GM06990 (cell line): ENCODE results near the gene CSNK2A3.

ENCODE experiments used
- DNase-seq: peaks from one replicate; pipeline ENCODE4 v3.0.0-alpha.2; 2011; ENCODE audit not compliant: insufficient read length; ENCODE audit errors: extremely low read depth
- H3K27me3 ChIP-seq: replicated peaks from 2 replicates; pipeline ENCODE4 v1.6.0; 2011; ENCODE audit warnings: low read length; ENCODE audit not compliant: control insufficient read depth, insufficient read depth
- H3K36me3 ChIP-seq: 2 replicates; pipeline ENCODE4 v1.5.1; 2011; ENCODE audit warnings: low read length; ENCODE audit not compliant: control insufficient read depth, insufficient read depth
- H3K4me3 ChIP-seq: replicated peaks from 2 replicates; pipeline ENCODE4 v1.5.1; 2011; ENCODE audit warnings: low read depth, mild to moderate bottlenecking, control low read depth, low read length
- TF ChIP-seq, protein P1 (sequence below): IDR thresholded peaks from 2 replicates; pipeline ENCODE4 v1.5.1; 2011; ENCODE audit warnings: low read length, control low read depth, mild to moderate bottlenecking, inconsistent platforms; ENCODE audit not compliant: insufficient read depth, poor library complexity, severe bottlenecking

The CSNK2A3 gene

DNA sequence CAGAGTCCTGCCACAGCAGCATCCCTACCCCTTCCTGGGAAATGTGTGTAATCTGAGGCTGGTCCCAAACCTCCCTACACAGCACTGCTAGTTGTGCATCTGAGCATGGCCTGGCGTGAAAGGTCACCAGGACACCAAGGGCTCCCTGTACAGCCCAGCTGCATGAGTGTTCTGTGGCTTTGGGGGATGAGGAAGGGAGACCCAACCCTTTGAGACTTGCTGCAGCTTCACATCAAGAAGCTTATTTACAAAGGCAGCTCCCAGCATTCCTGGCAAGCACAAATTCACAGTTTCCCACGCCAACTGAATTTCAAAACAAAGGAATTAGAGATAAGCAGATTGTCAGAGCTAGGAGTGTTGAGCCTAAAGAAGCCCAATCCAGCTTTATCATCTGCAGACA is 32.2 kb downstream of the CSNK2A3 start:
- TF ChIP-seq, protein P1, sequence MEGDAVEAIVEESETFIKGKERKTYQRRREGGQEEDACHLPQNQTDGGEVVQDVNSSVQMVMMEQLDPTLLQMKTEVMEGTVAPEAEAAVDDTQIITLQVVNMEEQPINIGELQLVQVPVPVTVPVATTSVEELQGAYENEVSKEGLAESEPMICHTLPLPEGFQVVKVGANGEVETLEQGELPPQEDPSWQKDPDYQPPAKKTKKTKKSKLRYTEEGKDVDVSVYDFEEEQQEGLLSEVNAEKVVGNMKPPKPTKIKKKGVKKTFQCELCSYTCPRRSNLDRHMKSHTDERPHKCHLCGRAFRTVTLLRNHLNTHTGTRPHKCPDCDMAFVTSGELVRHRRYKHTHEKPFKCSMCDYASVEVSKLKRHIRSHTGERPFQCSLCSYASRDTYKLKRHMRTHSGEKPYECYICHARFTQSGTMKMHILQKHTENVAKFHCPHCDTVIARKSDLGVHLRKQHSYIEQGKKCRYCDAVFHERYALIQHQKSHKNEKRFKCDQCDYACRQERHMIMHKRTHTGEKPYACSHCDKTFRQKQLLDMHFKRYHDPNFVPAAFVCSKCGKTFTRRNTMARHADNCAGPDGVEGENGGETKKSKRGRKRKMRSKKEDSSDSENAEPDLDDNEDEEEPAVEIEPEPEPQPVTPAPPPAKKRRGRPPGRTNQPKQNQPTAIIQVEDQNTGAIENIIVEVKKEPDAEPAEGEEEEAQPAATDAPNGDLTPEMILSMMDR: no peak
- H3K36me3 ChIP-seq: no peaks in the 10 kb centered on the region
- no peak overlapping the region for H3K4me3 ChIP-seq
- no peaks in the 10 kb centered on the region for H3K27me3 ChIP-seq
- DNase-seq: no peak

DNA sequence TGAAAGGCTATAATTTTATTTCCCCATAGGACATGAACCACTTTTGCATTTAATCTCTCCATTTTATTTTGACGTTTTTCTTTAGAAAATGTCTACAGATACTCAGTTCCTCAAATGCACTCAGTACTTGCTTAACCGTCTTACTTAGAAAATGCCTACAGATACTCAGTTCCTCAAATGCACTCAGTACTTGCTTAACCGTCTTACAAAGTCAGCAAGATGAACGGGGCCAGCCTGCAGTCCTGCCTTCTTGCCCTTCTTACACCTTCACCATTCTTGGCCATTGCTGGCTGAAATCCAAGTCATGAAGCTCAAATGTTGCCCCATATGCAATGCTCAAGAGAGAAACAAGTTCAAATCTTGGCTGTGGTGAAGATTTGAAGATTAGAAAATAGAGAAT is 34.1 kb downstream of the CSNK2A3 start:
- TF ChIP-seq, protein P1: no peak
- H3K36me3 ChIP-seq: no peaks in the 10 kb centered on the region
- H3K4me3 ChIP-seq: no peak overlapping the region
- H3K27me3 ChIP-seq: no peaks in the 10 kb centered on the region
- no peak for DNase-seq

DNA sequence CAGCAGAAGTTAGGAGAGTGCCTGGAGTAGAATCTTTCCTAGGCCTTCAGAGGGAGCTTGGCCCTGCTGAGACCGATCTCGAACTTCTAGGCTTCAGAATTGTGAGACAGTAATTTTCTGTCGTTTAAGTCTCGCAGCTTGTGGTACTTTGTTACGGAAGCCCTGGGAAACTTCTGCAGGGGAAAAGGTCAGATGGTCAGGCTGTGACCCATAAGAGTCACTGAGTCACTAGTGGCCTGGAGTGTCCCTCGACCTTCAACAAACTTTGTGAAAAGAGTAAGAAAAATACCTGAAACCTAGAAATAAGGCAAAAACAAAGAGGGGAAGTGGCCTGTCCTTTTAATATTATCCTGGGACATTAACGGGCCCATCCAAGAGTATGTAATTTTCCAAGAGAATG is 34.6 kb downstream of the CSNK2A3 start:
- no peaks in the 10 kb centered on the region for H3K36me3 ChIP-seq
- H3K4me3 ChIP-seq: no peak overlapping the region
- TF ChIP-seq, protein P1: no peak
- no peak for DNase-seq
- no peaks in the 10 kb centered on the region for H3K27me3 ChIP-seq

DNA sequence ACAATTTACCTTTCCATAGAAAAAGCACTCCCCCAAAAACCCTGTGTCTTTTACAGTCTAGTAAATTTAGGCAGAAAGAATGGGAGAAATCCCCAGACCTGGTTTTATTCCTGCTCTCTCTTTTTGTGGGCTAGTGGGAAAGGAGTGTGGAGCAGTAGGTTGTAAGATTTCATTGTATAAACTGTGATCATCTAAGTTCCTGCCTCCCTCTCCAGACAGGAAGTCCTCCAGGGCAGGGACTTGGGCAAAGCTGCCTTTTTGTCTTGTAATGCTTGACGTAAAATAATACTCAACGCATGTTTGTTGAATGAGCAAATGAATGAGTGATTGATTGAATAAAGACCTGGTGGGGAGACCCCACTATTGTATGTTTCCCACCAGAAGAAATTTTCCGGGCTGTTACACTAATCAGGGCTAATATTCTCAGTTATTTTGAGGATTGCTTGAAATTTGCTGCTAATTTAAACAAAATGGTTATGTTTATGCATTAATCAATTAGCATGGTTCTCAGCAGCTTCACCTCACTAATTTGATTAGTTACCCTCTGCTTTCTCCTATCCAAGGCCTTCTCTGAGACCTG is 36.3 kb downstream of the CSNK2A3 start:
- Histone ChIP-seq H3K27me3 (no peaks in the 10 kb centered on the region), H3K36me3 (no peaks in the 10 kb centered on the region), H3K4me3 (no peak overlapping the region)
- TF ChIP-seq, protein P1: no peak
- no peak for DNase-seq

DNA sequence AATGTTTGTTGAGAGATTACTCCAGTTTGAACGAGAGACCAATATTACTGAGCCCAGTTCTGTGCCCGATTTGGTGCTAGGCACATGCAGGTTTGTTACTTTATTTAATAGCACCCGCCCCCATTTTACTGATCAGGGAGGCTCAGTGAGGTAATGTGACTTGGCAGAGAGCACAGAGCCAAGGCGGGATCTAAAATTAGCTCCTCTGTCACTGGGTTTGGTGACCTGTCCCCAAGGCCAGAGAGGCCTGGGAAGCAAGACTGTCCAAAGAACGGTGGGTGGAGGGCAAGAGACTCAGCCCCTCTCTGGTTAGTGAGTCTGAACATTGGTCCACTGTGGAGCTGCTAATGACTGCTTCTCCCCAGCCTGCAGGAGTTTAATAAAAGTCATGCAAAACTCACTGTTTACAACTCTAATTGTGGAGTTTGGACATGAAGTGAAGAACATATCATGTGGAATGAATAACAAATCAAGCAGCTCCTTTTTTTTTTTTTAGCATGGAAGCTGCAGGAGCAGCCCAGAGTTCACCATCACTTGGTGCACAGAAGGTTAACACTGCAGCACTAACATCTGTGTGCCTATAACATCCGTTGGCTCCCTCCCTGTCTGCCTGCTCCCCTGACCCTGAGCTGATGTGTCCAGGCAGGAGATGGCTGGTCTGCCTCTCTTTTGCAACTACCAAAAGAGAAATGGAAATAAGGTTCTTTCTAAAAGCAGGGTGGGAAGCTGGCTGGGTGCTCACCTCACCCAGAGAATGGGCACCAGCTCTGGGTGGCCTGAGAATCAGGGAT is 39.0 kb downstream of the CSNK2A3 start:
- Histone ChIP-seq H3K4me3 (no peak overlapping the region), H3K27me3 (no peaks in the 10 kb centered on the region), H3K36me3 (no peaks in the 10 kb centered on the region)
- TF ChIP-seq, protein P1: no peak
- DNase-seq: no peak
